GM23248 (cell line): Measurements from ENCODE around the gene GLIPR2.

Experiments used
- EZH2 ChIP-seq: fragments of 200-600 bp; sonication (generic); IDR thresholded peaks from 2 replicates; pipeline ENCODE4 v1.6.1; 2018; ENCODE audit warnings: antibody characterized with exemption, mild to moderate bottlenecking; ENCODE audit not compliant: insufficient read depth, poor library complexity, severe bottlenecking
- EZH2phosphoT487 ChIP-seq: fragments of 200-600 bp; sonication (generic); IDR thresholded peaks from 2 replicates; pipeline ENCODE4 v1.6.1; 2018; ENCODE audit warnings: antibody characterized with exemption, moderate library complexity, mild to moderate bottlenecking, low read depth; ENCODE audit not compliant: insufficient read depth

GRCh38 chr9:36088020-36088419, 48.5 kb upstream of the GLIPR2 start:
- TF ChIP-seq EZH2phosphoT487 (no peak), EZH2 (no peak)
